ENCODE measurements around the gene KHDRBS2.
"Not testable (repeated sequence)": the region's sequence is repeated elsewhere in the genome, so short reads cannot be mapped to it uniquely, and the experiment has no call there.

Gene KHDRBS2

GRCh38 chr6:61869632-61870400 is 416.2 kb downstream of the KHDRBS2 start:
- no peak for DNase-seq (ENCODE audit: low read depth in 2 of 2, low spot score in 1 of 2)

GRCh38 chr6:61868507-61869080 is 417.4 kb downstream of the KHDRBS2 start:
- no peak for DNase-seq (ENCODE audit: low read depth in 2 of 2, low spot score in 1 of 2)

- DNase-seq (ENCODE audit: low read depth in 2 of 2, low spot score in 1 of 2), result no peak
These were observed 418.4 kb downstream of the KHDRBS2 start for GRCh38 chr6:61867635-61868034.

- DNase-seq (ENCODE audit: low read depth in 2 of 2, low spot score in 1 of 2), result no peak
These were observed 428.5 kb downstream of the KHDRBS2 start for GRCh38 chr6:61857541-61857940.

GRCh38 chr6:61841958-61842357 is 444.1 kb downstream of the KHDRBS2 start:
- no peak for DNase-seq (ENCODE audit: low read depth in 2 of 2, low spot score in 1 of 2)

- no peak for DNase-seq (ENCODE audit: low read depth in 2 of 2, low spot score in 1 of 2)
These were observed 450.8 kb downstream of the KHDRBS2 start for GRCh38 chr6:61835237-61835636.

GRCh38 chr6:61833176-61833755 is 452.8 kb downstream of the KHDRBS2 start:
- no peak for DNase-seq (ENCODE audit: low read depth in 2 of 2, low spot score in 1 of 2)

- no peak for DNase-seq (ENCODE audit: low read depth in 2 of 2, low spot score in 1 of 2)
These were observed 468.3 kb downstream of the KHDRBS2 start for GRCh38 chr6:61817716-61818115.

- DNase-seq (ENCODE audit: low read depth in 2 of 2, low spot score in 1 of 2), result no peak
These were observed 476.0 kb downstream of the KHDRBS2 start for GRCh38 chr6:61810047-61810446.

- no peak for DNase-seq (ENCODE audit: low read depth in 2 of 2, low spot score in 1 of 2)
These were observed 476.9 kb downstream of the KHDRBS2 start for GRCh38 chr6:61809004-61809595.

- DNase-seq (ENCODE audit: low read depth in 2 of 2, low spot score in 1 of 2), result no peak
These were observed 498.0 kb downstream of the KHDRBS2 start for GRCh38 chr6:61787998-61788397.

GRCh38 chr6:61769446-61769845 is 516.6 kb downstream of the KHDRBS2 start:
- DNase-seq (ENCODE audit: low read depth in 2 of 2, low spot score in 1 of 2), result not testable (repeated sequence)

- DNase-seq (ENCODE audit: low read depth in 2 of 2, low spot score in 1 of 2), result no peak
These were observed 530.3 kb downstream of the KHDRBS2 start for GRCh38 chr6:61755739-61756138.

GRCh38 chr6:61751986-61752385 is 534.0 kb downstream of the KHDRBS2 start:
- no peak for DNase-seq (ENCODE audit: low read depth in 2 of 2, low spot score in 1 of 2)

- DNase-seq (ENCODE audit: low read depth in 2 of 2, low spot score in 1 of 2), result no peak
These were observed 540.0 kb downstream of the KHDRBS2 start for GRCh38 chr6:61745994-61746393.

GRCh38 chr6:61711849-61712248 is 574.2 kb downstream of the KHDRBS2 start:
- DNase-seq (ENCODE audit: low read depth in 2 of 2, low spot score in 1 of 2), result no peak

GRCh38 chr6:61688165-61688564 is 597.9 kb downstream of the KHDRBS2 start:
- no peak for DNase-seq (ENCODE audit: low read depth in 2 of 2, low spot score in 1 of 2)

GRCh38 chr6:61682562-61682961 is 603.5 kb downstream of the KHDRBS2 start:
- DNase-seq (ENCODE audit: low read depth in 2 of 2, low spot score in 1 of 2), result no peak

GRCh38 chr6:61679625-61680024 is 606.4 kb downstream of the KHDRBS2 start:
- no peak for DNase-seq (ENCODE audit: low read depth in 2 of 2, low spot score in 1 of 2)

- no peak for DNase-seq (ENCODE audit: low read depth in 2 of 2, low spot score in 1 of 2)
These were observed 610.3 kb downstream of the KHDRBS2 start for GRCh38 chr6:61675734-61676133.

GRCh38 chr6:61649845-61650244 is 636.2 kb downstream of the KHDRBS2 start:
- no peak for DNase-seq (ENCODE audit: low read depth in 2 of 2, low spot score in 1 of 2)

GRCh38 chr6:61640463-61640862 is 645.6 kb downstream of the KHDRBS2 start:
- DNase-seq (ENCODE audit: low read depth in 2 of 2, low spot score in 1 of 2), result no peak
